Panc1 (cell line): Measurements from ENCODE around the gene ANO2.

Experiments used
- POLR2AphosphoS5 ChIP-seq: IDR thresholded peaks from 2 replicates; pipeline ENCODE4 v1.6.1; 2012; ENCODE audit warnings: mild to moderate bottlenecking, low read depth, low read length, moderate library complexity
- SIN3A ChIP-seq: IDR thresholded peaks from 2 replicates; pipeline ENCODE4 v1.6.1; 2012; ENCODE audit warnings: low read depth, mild to moderate bottlenecking, low read length, moderate library complexity, borderline replicate concordance; ENCODE audit not compliant: insufficient read depth
- TCF7L2 ChIP-seq: IDR thresholded peaks from 2 replicates; pipeline ENCODE4 v1.6.1; 2011; ENCODE audit warnings: mild to moderate bottlenecking, low read depth, low read length, inconsistent platforms
- TF ChIP-seq, protein P1 (sequence below): fragments of 450-650 bp; IDR thresholded peaks from 2 replicates; pipeline ENCODE4 v1.5.1; 2017; ENCODE audit warnings: mild to moderate bottlenecking

DNA sequence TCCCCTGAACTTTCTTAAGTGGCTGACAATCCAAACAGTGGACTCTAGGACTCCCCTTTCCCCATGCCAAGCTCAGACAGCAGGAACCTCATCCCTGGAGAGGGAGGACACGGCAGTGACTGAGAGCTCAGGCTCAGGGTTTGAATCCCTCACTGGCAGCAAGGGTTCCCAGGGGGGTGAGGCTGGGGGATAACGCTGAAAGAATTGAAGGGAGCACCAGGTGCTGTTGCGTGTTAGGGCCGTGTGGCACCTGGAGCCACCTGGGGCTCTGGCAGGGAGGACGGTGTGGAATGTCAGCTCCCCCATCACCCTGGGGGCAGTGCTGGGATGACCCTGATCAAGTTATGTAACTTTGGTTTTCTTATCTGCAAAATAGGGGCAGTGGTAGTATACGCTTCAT is 40.1 kb downstream of the ANO2 start:
- TF ChIP-seq, protein P1, sequence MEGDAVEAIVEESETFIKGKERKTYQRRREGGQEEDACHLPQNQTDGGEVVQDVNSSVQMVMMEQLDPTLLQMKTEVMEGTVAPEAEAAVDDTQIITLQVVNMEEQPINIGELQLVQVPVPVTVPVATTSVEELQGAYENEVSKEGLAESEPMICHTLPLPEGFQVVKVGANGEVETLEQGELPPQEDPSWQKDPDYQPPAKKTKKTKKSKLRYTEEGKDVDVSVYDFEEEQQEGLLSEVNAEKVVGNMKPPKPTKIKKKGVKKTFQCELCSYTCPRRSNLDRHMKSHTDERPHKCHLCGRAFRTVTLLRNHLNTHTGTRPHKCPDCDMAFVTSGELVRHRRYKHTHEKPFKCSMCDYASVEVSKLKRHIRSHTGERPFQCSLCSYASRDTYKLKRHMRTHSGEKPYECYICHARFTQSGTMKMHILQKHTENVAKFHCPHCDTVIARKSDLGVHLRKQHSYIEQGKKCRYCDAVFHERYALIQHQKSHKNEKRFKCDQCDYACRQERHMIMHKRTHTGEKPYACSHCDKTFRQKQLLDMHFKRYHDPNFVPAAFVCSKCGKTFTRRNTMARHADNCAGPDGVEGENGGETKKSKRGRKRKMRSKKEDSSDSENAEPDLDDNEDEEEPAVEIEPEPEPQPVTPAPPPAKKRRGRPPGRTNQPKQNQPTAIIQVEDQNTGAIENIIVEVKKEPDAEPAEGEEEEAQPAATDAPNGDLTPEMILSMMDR, result no peak
- no peak for TF ChIP-seq POLR2AphosphoS5
- no peak for TF ChIP-seq TCF7L2
- TF ChIP-seq SIN3A, result no peak
